LNCaP clone FGC (cell line): ENCODE results near the gene CCDC73.

Experiments used
- DNase-seq: peaks from one replicate; pipeline ENCODE4 v3.0.0-alpha.2; 2011; ENCODE audit warnings: low read depth
- H3K4me3 ChIP-seq: 2 replicates; pipeline ENCODE4 v1.5.1; 2011; ENCODE audit warnings: mild to moderate bottlenecking, low read depth, low read length, control low read depth
- TF ChIP-seq, protein P1 (sequence below): IDR thresholded peaks from 2 replicates; pipeline ENCODE4 v1.5.1; 2012; ENCODE audit warnings: mild to moderate bottlenecking; ENCODE audit not compliant: control insufficient read depth, insufficient read depth; ENCODE audit errors: extremely low read depth

Gene CCDC73

DNA sequence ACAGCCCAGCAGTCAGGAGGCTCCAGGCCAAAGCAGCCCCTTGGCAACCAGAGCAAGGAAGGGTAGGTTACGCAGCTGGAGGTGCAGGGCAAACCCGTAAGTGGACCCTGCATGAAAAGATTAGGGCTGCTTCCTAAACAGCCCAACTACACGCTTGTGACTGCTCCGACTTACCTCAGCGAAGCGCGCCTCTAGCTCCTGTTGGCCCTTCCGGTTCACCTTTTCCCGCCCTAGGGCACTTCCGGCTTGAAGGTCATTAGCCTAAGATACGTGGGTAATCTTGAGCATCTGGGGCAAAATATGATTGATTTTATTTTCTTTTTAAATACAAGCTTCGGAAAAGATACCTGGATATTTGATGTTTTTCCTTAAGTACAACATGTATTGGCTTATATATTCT, at the start of gene CCDC73:
Gene CCDC73, minus strand, starts transcription at position 224 of the 400 bp plus-strand sequence. CDS start 34,419 bp downstream, outside the sequence.
- H3K4me3 ChIP-seq = no peak within 1 kb of the TSS
- no peak for DNase-seq
- TF ChIP-seq, protein P1, sequence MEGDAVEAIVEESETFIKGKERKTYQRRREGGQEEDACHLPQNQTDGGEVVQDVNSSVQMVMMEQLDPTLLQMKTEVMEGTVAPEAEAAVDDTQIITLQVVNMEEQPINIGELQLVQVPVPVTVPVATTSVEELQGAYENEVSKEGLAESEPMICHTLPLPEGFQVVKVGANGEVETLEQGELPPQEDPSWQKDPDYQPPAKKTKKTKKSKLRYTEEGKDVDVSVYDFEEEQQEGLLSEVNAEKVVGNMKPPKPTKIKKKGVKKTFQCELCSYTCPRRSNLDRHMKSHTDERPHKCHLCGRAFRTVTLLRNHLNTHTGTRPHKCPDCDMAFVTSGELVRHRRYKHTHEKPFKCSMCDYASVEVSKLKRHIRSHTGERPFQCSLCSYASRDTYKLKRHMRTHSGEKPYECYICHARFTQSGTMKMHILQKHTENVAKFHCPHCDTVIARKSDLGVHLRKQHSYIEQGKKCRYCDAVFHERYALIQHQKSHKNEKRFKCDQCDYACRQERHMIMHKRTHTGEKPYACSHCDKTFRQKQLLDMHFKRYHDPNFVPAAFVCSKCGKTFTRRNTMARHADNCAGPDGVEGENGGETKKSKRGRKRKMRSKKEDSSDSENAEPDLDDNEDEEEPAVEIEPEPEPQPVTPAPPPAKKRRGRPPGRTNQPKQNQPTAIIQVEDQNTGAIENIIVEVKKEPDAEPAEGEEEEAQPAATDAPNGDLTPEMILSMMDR = no peak

DNA sequence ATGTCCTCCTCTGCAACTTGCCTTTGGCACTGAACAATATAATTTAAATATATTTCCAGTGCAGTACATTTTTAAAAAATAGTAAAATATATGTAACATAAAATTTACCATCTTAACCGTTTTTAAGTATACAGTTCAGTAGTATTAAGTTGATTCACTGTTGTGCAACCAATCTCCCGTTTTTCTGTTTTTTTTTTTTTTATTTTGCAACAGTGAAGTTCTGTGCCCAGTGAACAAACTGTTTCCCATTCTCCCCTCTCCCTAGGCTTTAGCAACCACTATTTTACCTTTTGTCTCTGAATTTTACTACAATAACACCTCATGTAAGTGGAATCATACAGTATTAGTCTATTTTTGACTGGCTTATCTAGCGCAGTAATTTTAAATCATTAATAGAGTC, 49.1 kb upstream of the CCDC73 start:
- TF ChIP-seq, protein P1 = no peak
- H3K4me3 ChIP-seq = no peak overlapping the region
- DNase-seq = no peak

DNA sequence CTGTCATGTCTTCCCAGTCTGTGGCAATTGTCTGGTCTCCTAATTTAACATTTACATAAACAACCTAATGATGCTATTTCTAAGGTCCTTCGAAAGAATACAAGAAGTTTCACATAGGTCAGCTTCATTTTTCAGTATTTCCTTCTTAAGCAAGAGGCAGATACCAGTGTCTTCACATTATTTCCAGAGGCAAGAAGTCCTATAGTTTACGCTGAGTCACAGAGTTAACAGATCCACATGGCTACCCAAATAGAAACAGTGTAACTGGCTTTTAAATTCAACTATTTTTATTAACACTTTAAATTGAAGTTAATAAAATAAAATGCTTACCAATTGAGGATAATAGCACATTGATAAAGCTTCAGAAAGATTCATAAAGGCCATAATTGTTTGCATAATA, 46.1 kb upstream of the CCDC73 start:
- TF ChIP-seq, protein P1 = no peak
- DNase-seq = no peak
- H3K4me3 ChIP-seq = no peak overlapping the region

DNA sequence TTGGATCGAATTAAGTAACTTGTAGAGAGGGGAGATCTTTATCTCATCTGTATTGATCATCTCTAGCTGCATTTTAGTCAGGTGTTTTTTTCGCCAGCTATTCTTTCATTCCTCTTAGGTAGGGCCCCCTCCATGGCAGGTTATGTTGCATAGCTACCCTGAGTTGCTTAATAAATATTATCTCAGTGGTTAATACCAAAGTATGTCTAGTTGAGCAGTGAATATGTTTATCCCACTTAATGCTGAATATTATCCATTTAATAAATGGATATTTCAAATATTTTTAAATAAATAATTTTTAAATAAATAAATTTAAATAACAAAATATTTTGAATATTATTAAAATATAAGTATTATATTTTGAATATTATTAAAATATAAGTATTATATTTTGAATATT, 44.8 kb upstream of the CCDC73 start:
- TF ChIP-seq, protein P1 = no peak
- H3K4me3 ChIP-seq = no peak overlapping the region
- DNase-seq = no peak

DNA sequence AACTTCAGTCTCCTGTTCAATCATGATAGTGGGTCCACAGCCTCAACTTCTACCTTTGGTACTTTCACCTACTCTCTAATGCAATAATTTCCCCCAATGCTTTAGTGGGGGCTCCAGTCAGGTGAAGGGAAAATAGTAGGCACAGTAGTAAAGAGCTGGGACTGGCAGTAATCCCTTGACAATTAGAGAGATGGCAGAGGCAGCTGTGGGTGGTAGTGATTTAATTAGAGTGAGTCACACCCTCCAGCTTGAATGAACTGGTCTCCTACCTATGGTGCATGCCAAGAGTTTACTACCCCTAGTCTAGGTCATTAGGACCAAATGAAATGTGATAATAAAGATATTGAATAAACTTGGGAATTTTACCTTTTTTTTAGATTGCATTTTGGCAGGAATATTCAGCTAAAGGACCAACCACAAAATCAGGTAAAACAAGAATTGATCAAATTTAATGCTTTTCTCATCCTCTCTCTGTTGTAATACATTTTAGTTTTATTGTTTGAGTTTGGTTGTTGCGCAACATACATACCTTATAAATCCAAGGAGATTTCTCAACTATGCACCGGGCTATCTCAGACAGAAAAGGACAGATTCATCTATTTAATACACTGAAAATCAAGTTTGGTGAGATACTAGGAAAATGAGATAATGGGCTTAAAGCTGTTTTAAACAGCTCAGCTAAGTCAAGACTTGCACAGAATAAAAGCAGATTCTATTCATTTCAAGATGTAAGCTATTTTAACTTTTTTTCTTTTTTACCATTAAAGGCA, 44.2 kb upstream of the CCDC73 start:
- no peak overlapping the region for H3K4me3 ChIP-seq
- TF ChIP-seq, protein P1 = no peak
- peak; percentile 46 for DNase-seq

DNA sequence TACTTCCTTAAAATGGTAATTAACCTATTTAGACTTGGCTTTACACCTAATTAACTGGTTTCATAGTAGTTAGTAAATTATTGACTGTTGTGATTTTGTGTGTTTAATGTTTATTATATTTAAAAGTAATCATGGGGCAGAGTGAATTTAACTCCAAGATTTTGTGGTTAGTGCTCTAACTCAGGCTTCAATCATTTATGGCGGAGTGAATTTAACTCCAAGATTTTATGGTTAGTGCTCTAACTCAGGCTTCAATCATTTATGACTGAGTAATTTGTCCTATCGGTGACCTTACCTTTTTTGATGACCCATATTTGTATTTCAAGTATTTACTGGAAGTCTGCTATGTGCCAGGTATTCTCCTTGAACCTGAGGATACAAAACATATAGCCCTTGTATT, 42.5 kb upstream of the CCDC73 start:
- no peak for DNase-seq
- H3K4me3 ChIP-seq = no peak overlapping the region
- TF ChIP-seq, protein P1 = no peak

DNA sequence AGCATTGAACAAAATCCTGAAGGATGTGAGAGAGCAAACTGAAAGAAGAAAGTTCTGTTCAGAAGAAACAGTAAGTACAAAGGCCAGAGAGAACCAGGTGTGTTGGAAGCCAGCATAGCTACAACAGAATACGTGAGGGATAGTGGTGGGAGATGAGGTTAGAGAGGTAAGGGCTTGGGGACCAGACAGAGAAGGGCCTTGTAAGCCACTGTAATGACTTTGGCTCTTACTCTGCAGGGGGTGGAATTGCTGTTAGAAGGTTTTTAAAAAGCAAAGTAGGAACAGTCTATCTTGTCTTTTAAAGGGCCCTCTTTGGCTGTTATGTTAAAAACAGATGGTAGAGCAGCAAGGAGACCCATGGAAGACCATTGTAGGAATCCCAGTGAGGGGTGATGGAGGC, 39.5 kb upstream of the CCDC73 start:
- TF ChIP-seq, protein P1 = no peak
- no peak for DNase-seq
- no peak overlapping the region for H3K4me3 ChIP-seq
